Measurements from ENCODE around the gene RPIA.

GRCh38 chr2:88658881-88659537 is 32.5 kb upstream of the RPIA start:
- TF ChIP-seq CTCF (IDR thresholded peaks at IDR 0.05; ENCODE audit: low read length) (no peak), EZH2 (IDR thresholded peaks at IDR 0.05; ENCODE audit: borderline replicate concordance, low read length) (no peak)

Measured in OCI-LY1 (cell line).